Measurements from ENCODE around the gene ATP6V0E1.

The ATP6V0E1 gene

GRCh38 chr5:172983542-172984243 lies at the start of gene ATP6V0E1:
Gene ATP6V0E1 (plus strand): TSS chr5:172983771. CDS start chr5:172983861, 90 bp downstream.
- DNase-seq (ENCODE audit: low read depth, low spot score) = peak; percentile 71

DNA sequence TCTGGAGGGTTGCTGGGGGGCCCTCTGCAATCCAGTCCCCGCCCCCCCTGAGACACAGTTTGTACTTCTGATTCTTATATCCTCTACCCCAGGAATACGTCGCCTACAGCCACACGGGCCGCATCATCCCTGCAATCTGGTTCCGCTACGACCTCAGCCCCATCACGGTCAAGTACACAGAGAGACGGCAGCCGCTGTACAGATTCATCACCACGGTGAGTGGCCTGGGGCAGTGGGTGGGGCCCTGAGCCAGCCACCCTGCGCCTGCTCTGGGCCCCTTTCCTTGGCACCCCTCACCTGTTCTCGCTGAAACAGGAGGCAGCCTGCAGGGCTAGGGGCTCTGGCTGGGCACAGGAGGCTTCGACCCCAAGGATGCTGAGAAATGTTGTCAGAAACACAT lies 48.5 kb upstream of the ATP6V0E1 start:
- DNase-seq (ENCODE audit: low read depth, low spot score) = no peak

DNA sequence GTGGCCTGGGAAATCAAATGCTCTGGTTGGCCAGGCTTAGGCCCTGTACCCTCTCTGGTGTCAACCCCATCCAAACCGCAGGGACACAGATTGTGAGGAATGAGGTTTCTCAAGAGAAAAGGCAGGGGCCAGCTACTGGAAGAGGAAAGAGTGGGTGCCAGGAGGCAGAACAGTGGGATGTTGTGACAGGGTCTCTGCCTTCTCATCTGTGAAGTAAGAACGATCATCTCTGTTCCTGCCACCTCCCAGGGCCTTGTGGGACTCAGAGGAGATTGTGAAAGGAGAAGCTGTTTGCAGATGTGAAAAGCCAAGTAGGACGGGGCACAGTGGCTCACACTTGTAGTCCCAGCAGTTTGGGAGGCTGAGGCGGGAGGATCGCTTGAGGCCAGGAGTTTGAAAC lies 47.2 kb upstream of the ATP6V0E1 start:
- no peak for DNase-seq (ENCODE audit: low read depth, low spot score)

GRCh38 chr5:172939071-172939470 lies 44.5 kb upstream of the ATP6V0E1 start:
- DNase-seq (ENCODE audit: low read depth, low spot score) = no peak

- no peak for DNase-seq (ENCODE audit: low read depth, low spot score)
These were observed 43.8 kb upstream of the ATP6V0E1 start for GRCh38 chr5:172939611-172940267.

GRCh38 chr5:172940268-172941066 lies 43.1 kb upstream of the ATP6V0E1 start:
- no peak for DNase-seq (ENCODE audit: low read depth, low spot score)

DNA sequence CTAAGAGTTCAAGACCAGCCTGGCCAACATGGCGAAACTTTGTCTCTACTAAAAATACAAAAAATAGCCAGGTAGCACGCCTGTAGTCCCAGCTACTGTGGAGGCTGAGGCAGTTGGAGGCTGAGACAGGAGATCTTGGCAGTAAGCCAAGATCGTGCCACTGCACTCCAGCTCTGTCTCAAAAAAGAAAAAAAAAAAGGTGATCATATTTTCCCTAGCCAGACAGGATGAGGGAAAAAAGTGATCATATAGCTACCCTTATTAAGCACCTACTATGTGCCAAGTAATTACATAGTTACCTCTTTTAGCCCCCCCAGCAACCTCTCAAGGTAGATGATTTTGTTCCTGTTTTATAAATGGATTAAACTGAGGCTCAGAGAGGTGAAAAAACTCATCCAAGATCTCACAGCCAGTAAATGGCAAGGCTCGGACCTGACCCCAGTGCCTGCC lies 42.5 kb upstream of the ATP6V0E1 start:
- DNase-seq (ENCODE audit: low read depth, low spot score) = no peak

DNA sequence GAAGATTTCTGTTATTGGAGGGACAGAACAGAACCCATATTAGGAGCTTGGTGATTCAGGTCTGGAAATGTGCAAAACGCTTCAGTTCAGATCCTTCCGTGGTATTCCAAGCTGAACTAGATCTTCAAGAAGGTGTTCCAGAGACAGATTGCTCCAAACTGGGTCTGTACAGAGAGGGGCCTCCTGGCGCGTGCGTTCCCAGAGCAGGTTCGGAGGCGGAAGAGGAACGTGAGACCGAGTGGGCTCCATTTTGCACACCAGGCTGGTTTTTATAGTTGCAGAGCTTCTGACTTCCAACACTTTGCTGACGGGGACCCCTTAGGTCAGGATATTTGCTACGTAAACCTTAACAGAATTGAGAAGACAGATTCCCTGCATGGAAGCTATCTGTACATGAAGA lies 41.0 kb upstream of the ATP6V0E1 start:
- DNase-seq (ENCODE audit: low read depth, low spot score) = no peak

GRCh38 chr5:172943283-172943841 lies 40.2 kb upstream of the ATP6V0E1 start:
- DNase-seq (ENCODE audit: low read depth, low spot score) = no peak

- DNase-seq (ENCODE audit: low read depth, low spot score) = no peak
These were observed 39.7 kb upstream of the ATP6V0E1 start for GRCh38 chr5:172943906-172944305.

DNA sequence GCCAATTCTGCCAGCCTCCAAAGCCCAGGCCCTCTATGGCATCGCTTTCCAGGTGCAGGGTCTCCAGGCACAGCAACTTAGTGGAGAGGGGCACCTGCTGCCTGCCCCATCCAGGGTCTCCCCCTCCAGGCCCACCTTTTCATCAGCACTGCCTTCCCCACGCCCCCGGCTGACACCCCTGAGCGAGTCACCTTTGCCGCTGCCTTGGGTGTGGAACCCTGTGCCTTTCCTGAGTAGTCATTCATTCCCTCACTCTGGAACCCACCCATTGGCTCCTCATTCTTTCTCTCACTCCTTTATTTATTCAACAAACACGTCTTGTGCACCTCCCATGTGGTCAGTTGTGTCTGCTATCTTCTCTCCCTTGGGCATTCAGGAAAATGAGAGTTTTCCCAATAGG lies 38.8 kb upstream of the ATP6V0E1 start:
- DNase-seq (ENCODE audit: low read depth, low spot score) = no peak

- DNase-seq (ENCODE audit: low read depth, low spot score) = no peak
These were observed 38.4 kb upstream of the ATP6V0E1 start for GRCh38 chr5:172945151-172945550.

- DNase-seq (ENCODE audit: low read depth, low spot score) = no peak
These were observed 37.4 kb upstream of the ATP6V0E1 start for GRCh38 chr5:172946146-172946545.

DNA sequence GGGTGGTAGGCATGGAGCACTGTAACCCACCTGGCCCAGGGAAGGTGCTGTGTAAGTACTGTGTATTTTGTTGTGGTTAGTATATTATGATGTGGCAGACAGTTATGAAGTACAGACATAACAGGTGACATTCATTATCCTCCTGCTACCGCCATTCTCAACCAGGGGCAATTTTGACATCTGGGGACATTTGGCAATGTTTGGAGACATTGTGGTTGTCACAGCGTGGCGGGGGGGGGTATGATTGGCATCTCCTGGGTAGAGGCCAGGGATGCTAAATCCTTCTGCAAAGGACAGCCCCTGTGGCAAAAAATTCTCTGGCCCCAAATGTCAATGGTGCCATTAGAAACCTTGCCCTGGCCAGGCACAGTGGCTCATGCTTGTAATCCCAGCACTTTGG lies 34.1 kb upstream of the ATP6V0E1 start:
- no peak for DNase-seq (ENCODE audit: low read depth, low spot score)

GRCh38 chr5:172950176-172950965 lies 33.2 kb upstream of the ATP6V0E1 start:
- DNase-seq (ENCODE audit: low read depth, low spot score) = no peak

DNA sequence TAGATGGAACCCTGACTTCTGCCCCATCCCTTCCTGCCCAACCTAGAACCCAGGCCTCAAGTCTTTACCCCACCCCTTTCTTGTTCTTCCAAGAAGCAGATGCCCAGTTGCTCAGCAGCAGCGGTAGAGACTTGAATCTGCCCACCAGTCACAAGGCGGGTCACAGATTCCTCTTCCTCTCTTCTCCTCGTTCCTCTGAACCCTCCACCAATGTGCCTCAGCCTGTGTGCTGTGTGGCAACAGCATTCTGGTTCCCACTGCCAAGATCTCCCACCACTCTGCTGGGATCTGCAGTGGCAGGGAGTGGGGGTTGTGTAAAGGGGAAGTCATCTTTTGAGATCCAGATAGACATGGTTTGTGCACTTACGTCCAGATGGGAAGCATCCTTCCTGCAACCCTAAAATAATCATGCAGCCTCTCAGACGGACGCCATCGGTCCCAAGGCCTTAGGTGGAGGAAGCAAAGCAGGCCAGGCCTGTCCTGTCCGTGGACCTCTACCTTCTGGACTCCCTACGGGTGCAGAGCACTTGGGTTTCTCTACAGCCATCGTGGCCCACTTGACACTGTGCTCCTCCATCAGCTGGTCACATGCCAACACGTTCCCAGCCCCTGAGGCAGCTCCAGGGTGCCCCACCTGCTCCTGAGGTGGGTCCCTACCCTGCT lies 32.1 kb upstream of the ATP6V0E1 start:
- DNase-seq (ENCODE audit: low read depth, low spot score) = no peak

GRCh38 chr5:172952034-172952511 lies 31.5 kb upstream of the ATP6V0E1 start:
- DNase-seq (ENCODE audit: low read depth, low spot score) = no peak

DNA sequence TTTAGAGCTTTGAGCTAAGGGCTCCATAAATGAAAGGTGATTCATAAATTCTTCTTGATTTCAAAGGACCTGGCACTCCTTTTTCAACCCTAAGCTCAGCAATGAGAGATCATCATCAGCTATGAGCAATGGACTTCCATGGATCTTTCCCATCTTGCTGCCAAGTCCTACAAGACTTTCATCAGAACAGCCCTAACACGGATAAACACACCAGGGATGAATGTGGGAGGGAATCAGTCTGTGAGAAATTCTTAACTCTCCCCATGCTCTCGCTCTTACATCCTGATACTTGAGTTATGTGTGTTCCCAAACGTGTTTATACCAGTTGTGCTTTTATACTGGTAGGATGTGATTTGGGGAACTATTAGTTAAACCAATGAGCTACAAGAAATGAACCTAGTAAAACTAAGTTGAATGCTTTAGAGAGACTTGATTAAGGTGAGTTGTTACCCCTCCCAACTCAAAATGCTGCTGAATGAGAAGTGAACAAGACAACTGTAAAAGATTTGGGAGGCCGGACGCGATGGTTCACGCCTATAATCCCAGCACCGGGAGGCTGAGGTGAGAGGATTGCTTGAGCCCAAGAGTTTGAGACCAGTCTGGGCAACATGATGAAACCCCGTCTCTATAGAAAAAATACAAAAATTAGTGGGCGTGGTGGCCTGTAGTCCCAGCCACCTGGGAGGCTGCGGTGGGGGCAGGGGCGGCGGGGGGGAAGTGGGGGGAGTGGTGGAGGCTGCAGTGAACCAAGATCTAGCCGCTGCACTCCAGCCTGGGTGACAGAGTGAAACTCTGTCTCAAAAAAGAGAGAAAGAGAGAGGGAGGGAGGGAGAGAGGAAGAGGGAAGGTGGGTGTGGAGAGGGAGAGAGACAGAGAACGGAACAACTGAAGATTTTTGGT lies 29.5 kb upstream of the ATP6V0E1 start:
- no peak for DNase-seq (ENCODE audit: low read depth, low spot score)

DNA sequence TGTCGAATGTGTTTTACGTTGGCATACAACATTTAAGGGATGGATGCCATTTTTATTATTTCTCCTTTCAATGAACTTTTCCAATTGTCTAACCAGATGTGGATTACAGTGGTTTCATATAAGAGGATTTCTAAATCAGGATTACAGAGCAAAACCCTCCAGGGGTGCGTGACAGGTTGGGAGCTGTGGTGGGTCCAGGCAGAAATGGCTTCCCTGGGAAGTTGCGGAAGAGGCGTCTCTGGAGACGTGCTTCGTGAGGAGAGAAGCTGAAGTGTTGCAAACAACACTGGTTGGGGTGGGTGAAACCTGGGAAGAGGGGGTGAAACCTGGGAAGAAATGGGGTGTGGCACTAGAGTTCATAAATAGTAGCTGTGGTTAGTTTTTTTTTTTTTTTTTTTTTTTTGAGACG lies 28.8 kb upstream of the ATP6V0E1 start:
- DNase-seq (ENCODE audit: low read depth, low spot score) = no peak

- DNase-seq (ENCODE audit: low read depth, low spot score) = no peak
These were observed 27.3 kb upstream of the ATP6V0E1 start for GRCh38 chr5:172956228-172956627.
